Measurements from ENCODE around the gene AK8. TPM values are rescaled to one million over a fixed set of nuclear protein-coding genes. Genes with fewer than 3 reads are reported as not detected.

The AK8 gene
- total and polyA plus RNA-seq, 9 donors, result 0.36 to 9.8 (median 1.6) TPM

DNA sequence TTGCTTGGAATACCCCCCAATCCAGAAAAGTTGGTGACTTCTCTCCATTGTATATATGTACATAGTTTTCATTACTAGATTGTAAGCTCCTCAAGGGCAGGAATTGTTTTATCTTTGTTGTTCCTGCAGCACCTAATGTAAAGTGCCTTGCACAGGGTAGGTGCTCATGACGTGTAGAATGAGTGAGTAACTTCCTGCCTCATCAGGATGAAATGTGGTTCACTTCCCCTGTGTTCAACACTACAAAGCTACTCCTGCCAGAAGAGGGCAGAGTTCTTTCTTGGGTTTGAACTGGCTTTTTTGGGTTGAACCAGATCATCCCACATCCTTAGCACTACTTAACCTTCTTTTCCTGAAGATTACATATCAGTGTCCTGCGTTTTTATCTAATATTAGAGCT, 183.9 kb downstream of the AK8 start:
- no peak for TF ChIP-seq EP300 (IDR thresholded peaks at IDR 0.05)
- TF ChIP-seq, protein P1, sequence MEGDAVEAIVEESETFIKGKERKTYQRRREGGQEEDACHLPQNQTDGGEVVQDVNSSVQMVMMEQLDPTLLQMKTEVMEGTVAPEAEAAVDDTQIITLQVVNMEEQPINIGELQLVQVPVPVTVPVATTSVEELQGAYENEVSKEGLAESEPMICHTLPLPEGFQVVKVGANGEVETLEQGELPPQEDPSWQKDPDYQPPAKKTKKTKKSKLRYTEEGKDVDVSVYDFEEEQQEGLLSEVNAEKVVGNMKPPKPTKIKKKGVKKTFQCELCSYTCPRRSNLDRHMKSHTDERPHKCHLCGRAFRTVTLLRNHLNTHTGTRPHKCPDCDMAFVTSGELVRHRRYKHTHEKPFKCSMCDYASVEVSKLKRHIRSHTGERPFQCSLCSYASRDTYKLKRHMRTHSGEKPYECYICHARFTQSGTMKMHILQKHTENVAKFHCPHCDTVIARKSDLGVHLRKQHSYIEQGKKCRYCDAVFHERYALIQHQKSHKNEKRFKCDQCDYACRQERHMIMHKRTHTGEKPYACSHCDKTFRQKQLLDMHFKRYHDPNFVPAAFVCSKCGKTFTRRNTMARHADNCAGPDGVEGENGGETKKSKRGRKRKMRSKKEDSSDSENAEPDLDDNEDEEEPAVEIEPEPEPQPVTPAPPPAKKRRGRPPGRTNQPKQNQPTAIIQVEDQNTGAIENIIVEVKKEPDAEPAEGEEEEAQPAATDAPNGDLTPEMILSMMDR (IDR thresholded peaks at IDR 0.05), result no peak
- TF ChIP-seq POLR2A (IDR thresholded peaks at IDR 0.05), result no peak
- no peaks in the 10 kb centered on the region for H3K9me3 ChIP-seq
- no peaks in the 10 kb centered on the region for H3K36me3 ChIP-seq
- no peaks in the 10 kb centered on the region for H3K4me1 ChIP-seq (ENCODE audit: insufficient read depth)
- no peak overlapping the region for H3K4me3 ChIP-seq
- WGBS, 3 donors, result 53 to 59% (median 53%) methylated on average over 2 of the region's 2 CpGs
- intact Hi-C loops (cut with DNase I), result no loop called here
- DNase-seq, result no peak
- no peak overlapping the region for H3K27ac ChIP-seq
- no peaks in the 10 kb centered on the region for H3K27me3 ChIP-seq

DNA sequence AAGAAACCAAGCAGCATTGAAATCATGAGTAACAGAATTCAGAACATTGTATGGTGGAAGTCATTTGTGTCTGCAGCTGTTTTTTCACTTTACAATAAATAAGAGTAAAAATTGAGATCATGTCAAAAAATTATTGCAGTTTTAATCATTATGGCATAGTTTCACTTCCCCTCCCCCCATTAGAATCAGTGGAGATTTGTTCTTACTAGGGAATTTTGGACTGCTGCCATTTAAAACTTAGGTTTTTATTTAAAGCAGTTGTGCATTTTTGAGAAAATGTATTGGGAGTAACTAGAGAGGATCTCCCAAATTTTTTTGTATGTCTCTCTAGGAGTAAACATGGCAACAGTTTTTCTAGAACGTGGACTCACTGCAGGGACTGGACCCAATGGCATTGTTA, 187.4 kb downstream of the AK8 start:
- Histone ChIP-seq H3K9me3 (no peaks in the 10 kb centered on the region), H3K36me3 (no peaks in the 10 kb centered on the region), H3K4me1 (ENCODE audit: insufficient read depth) (no peaks in the 10 kb centered on the region), H3K4me3 (no peak overlapping the region), H3K27ac (no peak overlapping the region), H3K27me3 (no peaks in the 10 kb centered on the region)
- no peak for DNase-seq
- no peak for TF ChIP-seq POLR2A (IDR thresholded peaks at IDR 0.05)
- no peak for TF ChIP-seq EP300 (IDR thresholded peaks at IDR 0.05)
- TF ChIP-seq, protein P1 (IDR thresholded peaks at IDR 0.05), result no peak
- WGBS, 3 donors, result 53 to 58% (median 55%) methylated on average over 1 of the region's 1 CpG
- intact Hi-C loops (cut with DNase I), result no loop called here

DNA sequence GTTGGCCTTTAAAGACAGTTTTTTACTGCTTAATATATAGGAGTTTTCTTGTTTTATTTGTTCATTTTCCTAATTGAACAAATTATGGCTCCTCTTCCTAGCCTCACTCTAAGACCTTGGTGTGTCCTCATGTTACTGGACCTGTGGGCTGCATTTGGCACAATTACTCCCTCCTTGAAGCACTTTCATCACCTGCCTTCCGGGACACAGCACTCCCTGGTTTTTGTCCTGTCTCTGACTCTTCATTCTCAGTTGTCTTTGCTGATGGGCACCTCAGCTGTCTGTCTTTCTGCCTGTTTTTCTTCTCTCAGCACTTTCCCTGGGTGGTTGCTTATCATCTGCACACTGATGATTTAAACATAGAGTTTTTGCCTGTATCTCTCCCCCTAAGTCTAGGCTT, 194.2 kb downstream of the AK8 start:
- Histone ChIP-seq H3K27me3 (no peaks in the 10 kb centered on the region), H3K4me3 (no peak overlapping the region), H3K27ac (no peak overlapping the region), H3K9me3 (no peaks in the 10 kb centered on the region), H3K36me3 (no peaks in the 10 kb centered on the region), H3K4me1 (ENCODE audit: insufficient read depth) (peaks cover 3% of the 10 kb centered on the region)
- WGBS, 3 donors, result 70 to 78% (median 76%) methylated on average over 1 of the region's 1 CpG
- TF ChIP-seq, protein P1 (IDR thresholded peaks at IDR 0.05), result no peak
- TF ChIP-seq EP300 (IDR thresholded peaks at IDR 0.05), result no peak
- TF ChIP-seq POLR2A (IDR thresholded peaks at IDR 0.05), result no peak
- intact Hi-C loops (cut with DNase I), result no loop called here
- no peak for DNase-seq

DNA sequence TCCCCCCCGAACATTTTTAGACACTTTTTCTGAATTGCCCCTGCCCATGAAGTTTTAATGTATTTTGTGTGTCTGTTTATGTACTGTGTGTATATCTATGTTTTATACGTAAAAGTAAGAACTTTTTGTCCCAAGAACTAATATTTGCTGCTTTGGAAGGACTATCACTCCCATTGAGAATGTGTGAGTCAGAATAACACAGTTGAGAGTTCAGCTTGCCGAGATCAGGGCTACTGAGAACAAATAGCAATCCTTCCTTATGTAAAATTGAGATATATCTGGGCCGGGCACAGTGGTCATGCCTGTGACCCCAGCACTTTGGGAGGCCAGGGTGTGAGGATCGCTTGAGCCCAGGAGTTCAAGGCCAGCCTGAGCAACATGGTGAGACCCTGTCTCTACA, 196.5 kb downstream of the AK8 start:
- Histone ChIP-seq H3K4me1 (ENCODE audit: insufficient read depth) (peaks cover 3% of the 10 kb centered on the region), H3K27me3 (no peaks in the 10 kb centered on the region), H3K4me3 (no peak overlapping the region), H3K9me3 (no peaks in the 10 kb centered on the region), H3K36me3 (no peaks in the 10 kb centered on the region), H3K27ac (no peak overlapping the region)
- no peak for TF ChIP-seq POLR2A (IDR thresholded peaks at IDR 0.05)
- TF ChIP-seq, protein P1 (IDR thresholded peaks at IDR 0.05), result no peak
- no peak for TF ChIP-seq EP300 (IDR thresholded peaks at IDR 0.05)
- no peak for DNase-seq
- intact Hi-C loops (cut with DNase I), result no loop called here
- 71 to 76% (median 73%) methylated on average over 5 of the region's 5 CpGs for WGBS, 3 donors

Data from ovary (tissue), 9 donors.